Muscle of arm (tissue), 12 donors: Measurements from ENCODE around the gene SYTL3. TPM values are rescaled to one million over a fixed set of nuclear protein-coding genes. Genes with fewer than 3 reads are reported as not detected.
"Not testable (repeated sequence)": the region's sequence is repeated elsewhere in the genome, so short reads cannot be mapped to it uniquely, and the experiment has no call there.

Experiments used
- DNase-seq: peaks from one replicate; pipeline ENCODE4 v3.0.0-alpha.2; 2013
- polyA plus RNA-seq, 12 donors: library from polyadenylated mRNA; unstranded; fragments of 120-200 nt; gene quantifications; one replicate each; pipeline ENCODE4 v1.2.1, GENCODE V29; 2013; ENCODE audit not compliant: insufficient read length in 12 of 12

The SYTL3 gene
- polyA plus RNA-seq, 12 donors = 3.1 to 14.7 (median 8.8) TPM; not detected in 1

DNA sequence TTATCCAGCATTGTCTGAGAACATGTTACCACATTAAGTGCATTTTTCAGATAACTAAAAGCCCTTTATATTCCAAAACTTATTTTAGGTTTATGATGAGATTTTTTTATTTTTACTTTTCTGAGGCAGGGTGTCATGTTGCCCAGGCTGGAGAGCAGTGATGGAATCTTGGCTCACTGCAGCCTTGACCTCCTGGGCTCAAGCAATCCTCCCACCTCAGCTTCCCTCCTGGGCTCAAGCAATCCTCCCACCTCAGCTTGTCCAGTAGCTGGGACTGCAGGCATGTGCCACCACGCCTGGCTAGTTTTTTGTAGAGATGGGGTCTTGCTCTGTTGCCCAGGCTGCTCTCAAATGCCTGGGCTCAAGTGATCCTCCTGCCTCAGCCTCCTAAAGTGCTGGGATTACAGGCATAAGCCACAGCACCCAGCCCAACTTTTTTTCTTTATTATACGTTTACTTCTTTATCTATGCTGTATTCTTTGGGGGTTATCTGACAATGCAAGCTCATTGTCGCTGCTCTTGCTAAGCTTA lies 11.5 kb upstream of the SYTL3 start:
- DNase-seq = no peak

DNA sequence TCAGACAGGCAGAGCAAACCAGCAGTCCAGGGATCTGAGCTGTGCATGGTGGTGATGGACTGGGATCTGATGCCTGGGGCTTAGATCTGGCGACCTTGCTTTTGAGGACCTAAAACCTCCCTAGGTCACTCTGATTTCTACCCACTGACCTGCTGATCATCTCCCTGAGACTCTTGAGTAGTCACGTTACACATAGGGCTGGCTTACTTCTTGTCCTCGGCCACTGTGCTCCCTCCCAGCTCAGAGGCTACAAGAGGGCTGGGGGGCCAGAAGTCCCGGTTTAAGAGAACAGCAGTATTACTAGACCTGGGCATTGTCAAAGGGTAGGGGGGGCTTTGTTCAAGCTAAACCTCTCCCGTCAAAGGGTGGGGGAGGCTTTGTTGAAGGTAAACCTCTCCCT lies 10.8 kb upstream of the SYTL3 start:
- DNase-seq = no peak

DNA sequence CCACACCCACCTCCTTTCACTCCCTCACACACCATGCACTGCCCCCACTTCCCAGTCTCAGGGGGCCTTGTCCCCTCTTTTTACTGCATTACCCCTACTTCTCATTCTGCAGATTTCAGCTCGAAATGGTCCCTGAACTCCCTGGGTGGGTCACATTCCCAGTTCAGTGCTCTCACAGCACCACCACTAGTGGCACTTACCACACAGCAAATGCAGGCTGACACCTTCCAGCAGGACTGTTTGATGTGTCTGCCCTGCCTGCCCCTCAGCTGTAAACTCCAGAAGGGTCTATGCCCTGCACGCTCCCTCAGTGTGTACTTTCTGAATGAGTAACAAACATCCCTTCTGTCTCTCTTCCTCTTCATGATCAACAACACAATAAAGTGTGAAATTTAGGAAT lies 9.3 kb upstream of the SYTL3 start:
- DNase-seq = no peak

DNA sequence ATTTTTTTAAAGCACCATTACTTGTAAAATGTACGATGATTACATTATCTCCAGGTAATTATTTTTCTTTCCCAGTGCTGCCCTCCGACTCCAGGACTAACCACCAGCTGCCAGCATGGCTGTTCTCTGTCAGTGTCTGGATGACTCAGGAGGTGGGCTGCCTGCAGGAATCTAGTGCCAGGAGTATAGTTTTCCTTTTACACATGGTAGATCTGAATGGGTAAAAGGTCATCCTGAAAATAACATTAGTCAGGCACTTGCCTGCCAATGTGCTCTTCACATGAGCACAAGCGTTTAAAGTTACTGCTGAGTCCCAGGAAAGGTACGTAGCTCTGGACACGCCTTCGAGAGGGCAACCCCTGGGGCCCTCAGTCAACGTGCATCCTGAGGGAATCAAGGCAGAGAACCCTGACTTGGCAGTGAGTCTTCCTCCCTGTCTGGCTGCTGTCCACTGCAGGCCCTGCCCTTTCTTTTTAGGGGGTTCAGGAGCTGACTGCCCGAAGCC lies 7.7 kb upstream of the SYTL3 start:
- no peak for DNase-seq

DNA sequence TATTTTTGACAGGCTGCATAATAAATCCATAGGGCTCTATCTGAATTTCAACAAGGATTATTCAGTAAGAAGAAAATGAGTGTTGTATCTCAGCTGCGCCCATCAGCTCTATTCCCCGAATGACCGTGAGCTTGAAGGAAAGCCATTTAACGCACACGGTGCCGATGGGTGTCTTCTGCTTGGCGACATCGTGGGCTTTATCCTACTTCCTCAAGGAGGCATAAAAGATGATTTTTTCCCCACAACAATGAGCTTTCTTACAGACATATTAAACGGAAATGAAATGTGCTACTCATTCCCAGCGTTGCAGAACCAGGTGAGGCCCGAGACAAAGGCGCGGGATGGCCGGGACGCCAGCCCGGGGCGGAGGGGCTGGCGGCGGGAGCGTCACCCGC lies 6.0 kb upstream of the SYTL3 start:
- no peak for DNase-seq

DNA sequence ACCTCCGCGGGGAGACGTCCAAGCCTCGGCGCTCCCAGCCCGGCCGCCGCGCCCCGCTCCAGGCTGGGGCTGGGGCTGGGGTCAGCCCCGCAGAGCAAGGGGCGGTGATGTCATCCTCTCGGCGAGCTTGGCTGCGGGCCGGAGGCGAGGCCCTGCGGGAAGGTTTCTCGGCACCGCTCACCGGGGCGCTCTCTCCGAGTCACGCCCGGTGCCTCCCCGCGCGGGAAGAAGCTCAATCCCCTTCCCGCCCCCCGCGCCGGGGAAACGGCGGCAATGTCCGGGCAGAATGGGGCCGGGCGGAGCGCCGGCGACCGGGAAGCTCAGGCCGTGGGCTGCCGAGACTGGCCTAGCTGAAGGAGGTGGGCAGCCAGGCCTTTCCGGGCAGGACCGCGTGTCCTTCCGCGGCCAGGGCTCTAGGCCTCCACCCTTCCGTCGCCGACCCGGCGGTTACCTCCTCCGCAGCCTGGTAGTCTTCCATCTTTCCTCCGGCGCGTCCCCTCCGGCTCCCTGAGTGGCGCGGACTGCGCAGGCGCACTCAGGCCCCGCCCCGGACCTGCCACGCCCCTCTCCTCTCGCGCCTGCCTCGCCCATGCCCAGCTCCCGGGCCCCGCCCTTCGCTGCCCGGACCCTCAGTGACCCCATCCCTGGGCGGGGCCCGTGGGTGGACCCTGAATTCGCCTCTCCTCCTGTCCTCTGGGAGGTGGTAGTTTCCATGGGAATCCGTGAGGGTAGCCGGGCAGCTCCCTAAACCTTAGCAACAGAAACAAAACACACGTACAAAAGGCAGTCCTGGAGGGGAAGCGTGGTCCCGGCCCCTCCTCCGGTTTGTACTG lies 5.4 kb upstream of the SYTL3 start, which contains the start of gene DYNLT1:
TSS of gene DYNLT1 (minus strand) at position 513 of the 833 bp plus-strand sequence. CDS start at position 478, 35 bp downstream.
- DNase-seq = peak; percentile 92

DNA sequence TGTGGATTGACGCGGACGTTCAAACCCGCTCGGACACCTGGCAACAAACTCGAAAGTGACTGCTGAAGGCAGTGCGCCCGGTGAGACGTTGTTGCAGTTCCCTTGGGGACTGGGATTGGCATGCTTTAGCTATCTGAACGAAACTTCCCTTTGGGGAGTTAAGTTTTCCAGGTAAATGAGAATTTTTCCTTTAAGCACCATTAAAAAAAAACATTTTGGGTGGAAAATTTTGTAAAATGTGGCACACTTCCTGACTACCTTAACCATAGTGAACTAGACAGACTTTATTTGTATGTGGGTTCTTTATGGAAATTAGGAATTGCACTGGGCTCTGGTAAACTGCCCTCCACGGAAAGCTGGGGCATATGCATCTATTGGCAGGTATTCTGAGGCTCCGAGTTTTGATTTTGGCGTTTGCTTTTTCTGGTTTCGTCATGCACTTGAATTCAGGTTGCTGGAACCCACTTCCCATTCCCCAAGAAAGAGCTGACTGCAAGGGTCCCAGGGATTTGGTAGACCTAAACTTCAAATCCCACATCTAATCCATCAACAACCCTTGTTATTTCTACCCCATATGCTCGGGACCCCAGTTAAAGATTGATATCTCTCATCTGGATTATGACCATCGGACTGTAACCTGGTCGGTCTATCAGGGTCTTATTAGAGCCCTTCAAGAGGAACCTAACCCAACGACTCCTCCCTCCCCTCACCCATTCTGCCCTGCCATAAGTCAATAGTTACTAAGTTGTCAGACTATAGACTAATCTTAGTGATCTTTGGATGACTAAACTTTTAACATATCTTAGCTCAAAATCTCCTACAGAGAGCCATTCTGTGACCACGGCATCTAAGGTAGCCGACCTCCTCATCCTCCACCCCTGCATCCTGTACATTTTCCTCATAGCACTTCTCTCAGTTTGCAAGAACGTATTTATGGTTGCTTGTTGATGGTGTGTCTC lies 4.5 kb upstream of the SYTL3 start:
- no peak for DNase-seq

DNA sequence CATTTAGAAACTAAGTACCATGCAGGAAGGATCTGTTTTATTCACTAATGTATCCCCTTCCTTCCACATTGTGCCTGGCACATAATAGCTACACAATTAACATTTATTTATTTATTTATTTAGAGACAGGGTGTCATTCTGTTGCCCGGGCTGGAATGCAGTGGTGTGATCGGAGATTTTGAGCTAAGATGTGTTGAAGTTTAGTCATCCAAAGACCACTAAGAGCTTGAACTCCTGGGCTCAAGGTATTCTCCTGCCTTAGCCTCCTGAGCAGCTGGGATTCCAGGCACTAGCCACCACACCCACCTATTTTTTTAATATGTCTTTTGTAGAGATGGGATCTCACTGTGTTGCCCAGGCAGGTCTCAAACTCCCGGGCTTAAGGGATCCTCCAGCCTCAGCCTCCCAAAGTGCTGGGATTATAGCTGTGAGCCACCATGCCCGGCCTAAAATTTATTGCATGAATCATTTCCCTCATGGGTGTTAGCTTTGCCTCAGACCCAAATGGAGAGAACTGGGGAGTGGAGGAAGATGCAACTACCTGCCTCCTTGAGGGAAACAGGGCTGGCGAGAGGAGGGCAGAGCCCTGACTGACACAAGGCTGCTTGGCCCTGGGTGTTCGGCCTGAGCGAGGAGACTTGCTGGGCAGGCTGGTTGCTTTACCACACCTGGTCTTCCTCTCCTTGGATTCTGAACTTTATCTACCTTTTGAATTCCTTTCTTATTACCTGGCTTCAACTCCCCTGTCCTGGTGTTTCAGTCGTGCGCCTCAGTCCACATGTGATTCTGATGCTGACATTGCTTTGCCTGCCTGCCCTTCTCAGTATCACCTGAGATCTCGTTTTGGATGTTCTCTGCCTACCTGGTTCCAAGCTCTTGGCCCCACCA lies 3.6 kb upstream of the SYTL3 start:
- DNase-seq = no peak

DNA sequence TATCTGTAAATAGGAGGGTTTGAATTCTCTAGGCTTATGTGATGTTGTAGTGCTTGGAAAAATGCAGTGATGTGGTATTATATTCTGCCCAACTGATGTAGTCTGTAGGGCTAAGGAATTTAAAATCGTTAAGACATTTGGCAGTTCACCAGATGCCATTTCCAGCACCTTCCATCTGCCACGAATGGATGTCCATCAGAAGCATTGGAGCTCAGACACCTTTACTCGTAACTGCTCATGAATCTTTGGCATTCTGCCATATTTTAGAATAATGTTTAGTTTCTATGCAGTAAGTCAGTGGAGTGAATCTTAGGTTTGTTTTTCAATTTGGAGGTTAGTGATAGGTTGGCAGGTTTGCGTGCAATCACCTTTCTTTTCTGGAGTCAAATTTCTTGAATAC lies 2.4 kb upstream of the SYTL3 start:
- DNase-seq = no peak

DNA sequence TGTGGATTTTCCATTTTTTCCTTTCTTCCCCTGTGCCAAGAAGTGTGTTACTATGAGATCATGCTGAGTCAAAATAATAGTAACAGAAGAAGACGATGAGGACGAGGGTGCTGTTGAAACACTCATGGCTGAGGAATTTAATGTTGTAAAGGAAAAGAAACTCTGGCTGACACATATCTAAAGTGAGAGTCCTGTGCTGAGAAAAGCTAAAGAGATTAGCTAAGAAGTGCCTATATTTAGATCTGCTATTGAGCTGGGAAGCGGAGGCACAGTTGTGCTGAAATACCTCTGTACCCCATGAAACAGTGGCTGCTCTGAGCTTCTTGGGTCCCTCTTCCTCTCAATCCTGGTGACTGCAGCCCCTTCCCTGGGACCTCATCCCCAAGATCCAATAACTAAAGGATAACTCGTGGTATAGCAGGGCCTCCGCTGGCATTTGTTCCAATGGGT lies 1.1 kb upstream of the SYTL3 start:
- no peak for DNase-seq

DNA sequence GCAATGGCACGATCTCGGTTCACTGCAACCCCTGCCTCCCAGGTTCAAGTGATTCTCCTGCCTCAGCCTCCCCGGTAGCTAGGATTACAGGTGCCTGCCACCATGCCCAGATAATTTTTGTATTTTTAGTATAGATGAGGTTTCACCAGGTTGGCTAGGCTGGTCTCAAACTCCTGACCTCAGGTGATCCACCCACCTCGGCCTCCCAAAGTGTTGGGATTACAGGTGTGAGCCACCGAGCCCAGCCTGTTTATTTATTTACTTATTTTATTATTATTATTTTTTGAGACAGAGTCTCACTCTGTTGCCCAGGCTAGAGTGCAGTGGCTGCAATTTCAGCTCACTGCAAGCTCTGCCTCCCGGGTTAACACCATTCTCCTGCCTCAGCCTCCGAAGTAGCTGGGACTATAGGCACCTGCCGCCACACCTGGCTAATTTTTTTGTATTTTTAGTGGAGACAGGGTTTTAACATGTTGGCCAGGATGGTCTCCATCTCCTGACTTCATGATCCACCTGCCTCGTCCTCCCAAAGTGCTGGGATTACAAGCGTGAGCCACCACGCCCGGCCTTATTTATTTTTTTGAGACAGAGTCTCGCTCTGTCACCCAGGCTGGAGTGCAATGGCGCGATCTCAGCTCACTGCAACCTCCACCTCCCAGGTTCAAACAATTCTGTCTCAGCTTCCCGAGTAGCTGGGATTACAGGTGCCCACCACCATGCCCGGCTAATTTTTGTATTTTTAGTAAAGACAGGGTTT lies 2.3 kb downstream of the SYTL3 start:
- DNase-seq = not testable (repeated sequence)

DNA sequence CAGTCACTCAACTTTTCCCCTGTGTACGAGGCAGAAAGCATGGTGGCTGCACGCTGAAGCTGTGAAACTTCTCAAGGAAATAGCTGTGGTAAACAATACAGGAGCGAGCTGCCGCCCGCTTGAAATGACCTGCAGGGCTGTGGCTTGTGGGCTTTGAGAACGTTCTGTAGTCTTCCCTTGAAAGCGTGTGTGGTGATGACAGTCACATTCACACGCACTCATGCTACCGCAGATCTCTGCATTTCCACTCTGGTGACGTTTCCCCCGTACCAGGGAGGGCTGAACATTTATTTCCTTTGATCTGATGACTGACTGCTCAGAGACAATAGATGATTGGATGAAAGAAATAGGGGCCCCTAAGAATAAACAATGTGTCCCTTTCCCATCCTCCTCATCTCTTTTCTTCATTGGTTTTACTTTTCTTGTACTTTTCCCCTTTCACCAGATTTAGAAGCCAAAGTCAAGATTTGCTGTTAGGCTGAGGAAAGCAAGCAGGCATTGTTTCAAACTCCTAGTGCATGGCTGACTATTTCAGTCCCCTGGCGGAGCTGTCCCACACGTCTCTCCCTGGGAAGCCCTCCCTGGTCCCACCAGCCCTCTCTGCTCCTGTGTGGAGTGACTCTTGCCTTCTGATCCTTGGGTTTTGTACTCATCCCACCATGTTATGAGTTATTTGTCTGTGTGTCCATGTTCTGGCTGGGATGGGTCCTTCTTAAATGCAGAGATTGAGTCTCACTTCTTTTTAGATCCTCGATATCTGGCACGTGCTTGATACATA lies 3.9 kb downstream of the SYTL3 start:
- no peak for DNase-seq

DNA sequence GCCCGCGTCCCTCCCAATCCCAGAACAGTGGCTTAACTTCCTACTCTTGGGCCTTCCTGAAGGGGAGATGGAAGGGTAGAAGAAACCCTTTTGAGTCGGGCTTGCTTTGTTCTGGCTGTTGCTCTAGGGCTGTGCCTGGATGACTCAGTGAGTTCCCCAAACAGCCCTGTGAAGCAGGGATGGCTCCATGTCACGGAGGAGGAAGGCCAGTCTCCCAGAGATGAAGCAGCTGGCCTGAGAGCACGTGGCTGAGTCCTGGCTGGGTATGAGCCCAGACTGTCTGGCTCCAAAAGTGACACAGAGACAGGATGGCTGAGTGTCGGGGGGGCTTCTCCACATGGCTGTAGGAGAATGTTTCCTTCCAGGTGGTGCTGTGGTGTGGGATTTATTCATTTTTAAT lies 4.6 kb downstream of the SYTL3 start:
- DNase-seq = peak; percentile 76

DNA sequence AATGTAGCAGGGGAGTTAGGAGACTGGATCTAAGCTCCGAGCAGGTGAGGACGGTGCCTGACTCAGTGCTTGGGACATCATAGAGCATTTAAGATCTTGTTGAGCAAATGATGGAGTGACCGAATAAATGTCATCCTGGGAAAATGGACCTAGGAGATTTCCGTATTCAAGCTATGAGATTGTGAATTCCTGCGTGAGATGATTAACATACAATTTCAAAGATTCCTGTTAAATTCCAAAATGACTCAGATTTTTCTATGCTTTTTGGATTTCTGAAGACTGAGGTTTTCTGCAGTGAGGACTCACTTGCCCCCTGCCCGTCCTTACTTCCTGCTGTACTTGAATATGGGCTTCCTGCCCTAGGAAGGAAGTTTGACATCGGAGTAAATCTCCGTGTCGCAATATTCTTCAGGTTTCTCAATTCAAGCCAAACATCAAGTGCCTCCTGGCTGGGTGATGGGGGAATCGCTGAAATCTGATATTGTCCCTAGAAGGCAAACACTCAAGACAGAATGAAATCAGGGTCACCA lies 5.2 kb downstream of the SYTL3 start:
- no peak for DNase-seq

DNA sequence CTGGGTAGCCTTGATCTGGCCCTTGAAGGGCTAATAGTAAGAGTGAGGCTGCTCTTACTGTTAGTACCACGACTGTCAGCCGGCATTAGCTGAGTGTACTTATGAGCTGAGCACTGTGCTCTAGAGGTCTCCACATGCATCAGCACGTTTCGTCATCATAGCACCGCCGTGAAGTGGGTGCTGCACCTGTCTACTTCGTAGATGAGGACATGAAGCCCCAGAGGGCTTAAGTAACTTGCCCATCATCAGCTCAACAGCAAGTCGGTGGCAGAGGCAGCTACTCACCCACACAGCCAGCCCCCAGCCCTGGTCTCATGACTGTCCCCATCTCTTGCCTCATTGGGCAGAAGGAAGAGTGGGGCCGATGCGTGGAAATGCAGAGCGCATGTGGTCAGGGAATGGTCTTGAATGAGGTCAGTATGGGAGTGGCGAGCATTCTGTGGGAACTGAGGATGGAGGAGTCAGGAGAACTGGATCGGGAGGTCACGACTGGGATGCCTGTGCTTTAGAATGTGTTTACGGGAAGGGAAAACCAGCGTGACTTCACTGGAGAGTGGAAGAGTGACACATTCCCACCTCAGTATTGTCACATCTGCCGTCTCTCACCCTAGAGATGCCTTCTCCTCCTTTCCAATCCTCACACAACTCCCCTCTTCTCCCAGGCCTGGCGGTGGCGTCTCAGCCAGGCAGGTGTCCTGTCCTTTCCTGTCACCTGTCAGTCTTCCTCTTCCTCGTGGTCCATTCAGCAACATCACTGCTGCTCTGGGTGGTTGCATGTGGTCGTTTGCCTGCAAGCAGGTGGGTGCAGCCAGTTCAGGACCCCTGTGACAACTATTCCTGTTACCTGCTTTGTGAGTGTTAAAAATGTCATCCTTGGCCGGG lies 6.0 kb downstream of the SYTL3 start:
- no peak for DNase-seq

DNA sequence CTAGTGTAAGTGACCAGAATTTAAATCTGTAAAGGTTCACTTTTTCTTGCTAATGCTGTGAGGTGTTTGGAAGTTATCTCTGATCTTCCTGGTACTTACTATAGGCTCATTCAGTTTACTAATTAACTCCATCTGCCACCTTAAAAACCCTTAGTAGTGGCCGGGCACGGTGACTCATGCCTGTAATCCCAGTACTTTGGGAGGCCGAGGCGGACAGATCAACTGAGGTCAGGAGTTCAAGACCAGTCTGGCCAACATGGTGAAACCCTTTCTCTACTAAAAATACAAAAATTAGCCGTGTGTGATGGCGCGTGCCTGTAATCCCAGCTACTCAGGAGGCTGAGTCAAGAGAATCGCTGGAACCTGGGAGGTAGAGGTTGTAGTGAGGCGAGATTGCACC lies 7.1 kb downstream of the SYTL3 start:
- not testable (repeated sequence) for DNase-seq

DNA sequence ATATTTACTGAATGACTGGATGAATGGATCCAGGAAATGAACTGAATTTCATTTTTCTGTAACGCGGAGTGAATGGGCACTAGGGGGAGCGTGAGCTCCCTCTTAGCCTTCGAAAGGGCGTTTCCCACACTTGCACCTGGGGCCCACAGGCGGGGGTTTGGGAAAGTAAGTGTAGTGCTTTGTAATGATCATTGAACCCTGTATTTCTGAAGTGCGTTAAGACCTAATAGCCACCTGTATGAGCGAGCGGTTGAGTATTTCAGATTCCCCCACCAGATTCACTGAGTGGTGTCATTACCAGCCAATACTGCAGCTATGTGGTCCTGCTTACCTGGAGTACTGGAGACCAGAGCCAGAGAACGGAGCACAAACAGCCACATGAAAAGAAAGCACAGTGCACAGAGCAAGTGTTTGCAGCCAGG lies 10.5 kb downstream of the SYTL3 start:
- no peak for DNase-seq

DNA sequence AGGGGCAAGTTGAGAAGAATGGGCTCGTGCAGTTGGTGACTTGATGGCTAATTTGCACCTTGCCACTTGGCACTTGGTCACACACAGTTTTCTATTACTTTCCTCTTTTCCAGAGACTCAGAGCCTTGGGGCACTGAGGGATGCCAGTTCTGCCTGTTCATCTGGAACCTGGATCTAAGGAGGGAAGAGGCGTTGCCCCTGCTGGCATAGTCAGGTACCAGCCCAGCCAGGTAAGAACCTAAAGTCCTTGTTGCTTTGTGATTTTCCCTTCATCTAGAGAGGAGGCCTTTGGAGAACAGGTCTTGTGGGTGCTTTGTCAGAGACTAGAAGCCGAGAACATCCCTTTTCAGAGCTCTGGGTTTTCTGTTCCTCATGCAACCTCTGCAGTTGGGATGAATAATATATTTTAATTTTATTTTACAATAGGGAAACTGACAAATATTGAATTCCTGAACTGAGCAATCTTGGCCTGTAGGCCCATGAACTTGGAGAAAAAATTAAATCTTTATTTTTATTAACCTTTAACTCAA lies 11.4 kb downstream of the SYTL3 start:
- DNase-seq = no peak
